ENCODE data around the gene PPP2R3C. TPM values are rescaled to one million over a fixed set of nuclear protein-coding genes. Genes with fewer than 3 reads are reported as not detected.
A peak's percentile ranks its signal among the peaks of the same experiment; 100 is the strongest.

Gene PPP2R3C
- total and polyA plus RNA-seq, 2 of the 13 experiments (the other 11 are each of a cell fraction or from before 2014, with no cell fraction given), result 63.4 to 102 TPM

- TF ChIP-seq TFDP2 (CRISPR knock-in tag; IDR thresholded peaks at IDR 0.05), result peak; percentile 95
- peak; percentile 99 for TF ChIP-seq ZNF749 (CRISPR knock-in tag; IDR thresholded peaks at IDR 0.05; ENCODE audit: borderline replicate concordance)
- TF ChIP-seq ZC3H13 (CRISPR knock-in tag; IDR thresholded peaks at IDR 0.05), result no peak; the same call in 1 of the 2 replicates
- peak; percentile 71; the same call in 1 of the 2 replicates for TF ChIP-seq NFKBIZ (CRISPR knock-in tag; IDR thresholded peaks at IDR 0.05)
- TF ChIP-seq ZNF597 (CRISPR knock-in tag; IDR thresholded peaks at IDR 0.05), result 0 out of 2 replicates have a peak, but pooled peaks have one; percentile 88
- peak; percentile 53 for TF ChIP-seq ELK4 (CRISPR knock-in tag; IDR thresholded peaks at IDR 0.05; ENCODE audit: borderline replicate concordance)
- TF ChIP-seq CTCF (CRISPR knock-in tag; IDR thresholded peaks at IDR 0.05), result peak; percentile 48
- peak; percentile 81; the same call in 1 of the 2 replicates for TF ChIP-seq ZSCAN9 (CRISPR knock-in tag; IDR thresholded peaks at IDR 0.05; ENCODE audit: borderline replicate concordance)
- peak; percentile 96 for TF ChIP-seq CREB3 (CRISPR knock-in tag; IDR thresholded peaks at IDR 0.05)
- peak; percentile 95 for TF ChIP-seq IKZF5 (CRISPR knock-in tag; IDR thresholded peaks at IDR 0.05)
- peak; percentile 81; the same call in 1 of the 2 replicates for TF ChIP-seq MZF1 (CRISPR knock-in tag; IDR thresholded peaks at IDR 0.05; ENCODE audit: borderline replicate concordance)
- TF ChIP-seq ZNF260 (CRISPR knock-in tag; IDR thresholded peaks at IDR 0.05; ENCODE audit: borderline replicate concordance, low read depth), result no peak; the same call in 1 of the 2 replicates
- peak; percentile 73 for TF ChIP-seq FOXA3 (CRISPR knock-in tag; IDR thresholded peaks at IDR 0.05)
- TF ChIP-seq NR2F2 (IDR thresholded peaks at IDR 0.05; ENCODE audit: borderline replicate concordance, low read depth), result no peak
- TF ChIP-seq SAFB2 (CRISPR knock-in tag; IDR thresholded peaks at IDR 0.05; ENCODE audit: borderline replicate concordance, low read depth), result peak; percentile 95
- TF ChIP-seq TEAD2 (CRISPR knock-in tag; IDR thresholded peaks at IDR 0.05), result peak; percentile 68; the same call in 1 of the 2 replicates
- peak; percentile 99 for TF ChIP-seq ARNT2 (CRISPR knock-in tag; IDR thresholded peaks at IDR 0.05; ENCODE audit: low read depth)
- TF ChIP-seq ZNF577 (CRISPR knock-in tag; IDR thresholded peaks at IDR 0.05; ENCODE audit: borderline replicate concordance, low read depth), result no peak
- no peak for TF ChIP-seq GMEB2 (CRISPR knock-in tag; IDR thresholded peaks at IDR 0.05; ENCODE audit: low read depth)
Observed at GRCh38 chr14:35046048-35046750, 75.6 kb downstream of the PPP2R3C start, which contains the start of gene FAM177A1 (continued).
